Panc1 (cell line): ENCODE results near the gene KCNMA1. TPM values are rescaled to one million over a fixed set of nuclear protein-coding genes. Genes with fewer than 3 reads are reported as not detected.

Experiments
- ATAC-seq: fragments of 200-7000 bp; cut with Tn5 transposase; 2 replicates; pipeline ENCODE4 v1.9.1; 2020; ENCODE audit warnings: mild to moderate bottlenecking, moderate library complexity
- BruUV-seq: library from RNA; stranded (reverse); fragments of 400-500 nt; replicated peaks from 2 replicates; lab custom pipeline; 2021; lab: Mats Ljungman, UMichigan
- CTCF ChIA-PET: fragments of 300-600 bp; sonication (Branson Sonifier 250); formaldehyde crosslinking; loops from one replicate; lab custom pipeline; 2022; ENCODE audit warnings: antibody characterized with exemption; lab: Charles Lee
- POLR2A ChIA-PET: fragments of 300-600 bp; sonication (Branson Sonifier 250); formaldehyde crosslinking; loops from one replicate; lab custom pipeline; 2022; ENCODE audit warnings: antibody characterized with exemption; lab: Charles Lee
- DNase-seq: peaks from one replicate; pipeline ENCODE4 v3.0.0-alpha.2; 2010; ENCODE audit warnings: low read depth, low spot score
- H3K27ac ChIP-seq: 2 replicates; pipeline ENCODE4 v1.5.1; 2011; ENCODE audit warnings: mild to moderate bottlenecking, low read length, inconsistent platforms
- H3K27me3 ChIP-seq: fragments of 200-500 bp; sonication (Bioruptor generic); 2 replicates; pipeline ENCODE4 v1.6.0; 2014; ENCODE audit warnings: low read length, inconsistent platforms; ENCODE audit not compliant: control insufficient read depth, insufficient read depth
- H3K36me3 ChIP-seq: fragments of 200-500 bp; sonication (Bioruptor generic); 2 replicates; pipeline ENCODE4 v1.5.1; 2014; ENCODE audit warnings: inconsistent platforms, mild to moderate bottlenecking, low read length, moderate library complexity; ENCODE audit not compliant: control insufficient read depth, insufficient read depth
- H3K4me1 ChIP-seq: 2 replicates; pipeline ENCODE4 v1.5.1; 2011; ENCODE audit warnings: inconsistent platforms, mild to moderate bottlenecking, low read length, moderate library complexity; ENCODE audit not compliant: control insufficient read depth, insufficient read depth
- H3K4me3 ChIP-seq, 2 experiments: 2 replicates each; pipeline ENCODE4 v1.5.1; 2011 to 2012; ENCODE audit warnings: low read depth in 2 of 2, low read length in 2 of 2, mild to moderate bottlenecking in 2 of 2, inconsistent platforms in 1 of 2, moderate library complexity in 1 of 2
- H3K9me3 ChIP-seq: fragments of 200-500 bp; sonication (Bioruptor generic); 2 replicates; pipeline ENCODE4 v1.5.1; 2014; ENCODE audit warnings: low read depth, mild to moderate bottlenecking, inconsistent platforms, low read length, moderate library complexity; ENCODE audit not compliant: control insufficient read depth, insufficient read depth
- POLR2AphosphoS5 ChIP-seq: IDR thresholded peaks from 2 replicates; pipeline ENCODE4 v1.6.1; 2012; ENCODE audit warnings: mild to moderate bottlenecking, low read depth, low read length, moderate library complexity
- REST ChIP-seq, 2 experiments: IDR thresholded peaks; 2 replicates each; pipeline ENCODE4 v1.6.1; 2011 to 2012; ENCODE audit warnings: low read depth in 2 of 2, control low read depth in 1 of 2, low read length in 1 of 2, mild to moderate bottlenecking in 1 of 2, moderate library complexity in 1 of 2; ENCODE audit not compliant: insufficient read depth in 1 of 2
- SIN3A ChIP-seq: IDR thresholded peaks from 2 replicates; pipeline ENCODE4 v1.6.1; 2012; ENCODE audit warnings: low read depth, mild to moderate bottlenecking, low read length, moderate library complexity, borderline replicate concordance; ENCODE audit not compliant: insufficient read depth
- TCF7L2 ChIP-seq: IDR thresholded peaks from 2 replicates; pipeline ENCODE4 v1.6.1; 2011; ENCODE audit warnings: mild to moderate bottlenecking, low read depth, low read length, inconsistent platforms
- in situ Hi-C: cut with HindIII; loops from 2 replicates; pipeline ENCODE4 v1.10.0; 2016; ENCODE audit warnings: low sequenced_read_pairs, low pct_unique_long_range_greater_than_20kb
- intact Hi-C: fragments of 100-400 bp; cut with micrococcal nuclease; formaldehyde crosslinking; loops from one replicate; pipeline ENCODE4 v1.10.0; 2022; ENCODE audit not compliant: unreplicated experiment
- total RNA-seq: library from RNA; stranded (reverse); gene quantifications from one replicate; pipeline ENCODE4 v1.2.1, GENCODE V29; 2021; ENCODE audit not compliant: unreplicated experiment
- TF ChIP-seq, protein P1 (sequence below): fragments of 450-650 bp; IDR thresholded peaks from 2 replicates; pipeline ENCODE4 v1.5.1; 2017; ENCODE audit warnings: mild to moderate bottlenecking

The KCNMA1 gene
- total RNA-seq, 1 experiment from 2014 or later = 91.9 TPM

- ChIA-PET POLR2A (no interaction called here), CTCF (no interaction called here)
- Histone ChIP-seq H3K4me3 (no peak overlapping the region), H3K36me3 (no peaks in the 10 kb centered on the region), H3K4me1 (peaks cover 71% of the 10 kb centered on the region), H3K27ac (peak overlapping the region; percentile 36; the same call in 1 of the 2 replicates), H3K27me3 (no peaks in the 10 kb centered on the region), H3K9me3 (no peaks in the 10 kb centered on the region)
- in situ Hi-C loops (no loop called here), intact Hi-C loops (no loop called here)
- ATAC-seq = no peak
- no TSS peak for BruUV-seq
- TF ChIP-seq POLR2AphosphoS5 (no peak), SIN3A (no peak), REST (IDR thresholded peaks at IDR 0.05; ENCODE audit: insufficient read depth in 1 of 2, low read depth in 2 of 2, low read length in 1 of 2) (no peak), TCF7L2 (no peak)
- TF ChIP-seq, protein P1, sequence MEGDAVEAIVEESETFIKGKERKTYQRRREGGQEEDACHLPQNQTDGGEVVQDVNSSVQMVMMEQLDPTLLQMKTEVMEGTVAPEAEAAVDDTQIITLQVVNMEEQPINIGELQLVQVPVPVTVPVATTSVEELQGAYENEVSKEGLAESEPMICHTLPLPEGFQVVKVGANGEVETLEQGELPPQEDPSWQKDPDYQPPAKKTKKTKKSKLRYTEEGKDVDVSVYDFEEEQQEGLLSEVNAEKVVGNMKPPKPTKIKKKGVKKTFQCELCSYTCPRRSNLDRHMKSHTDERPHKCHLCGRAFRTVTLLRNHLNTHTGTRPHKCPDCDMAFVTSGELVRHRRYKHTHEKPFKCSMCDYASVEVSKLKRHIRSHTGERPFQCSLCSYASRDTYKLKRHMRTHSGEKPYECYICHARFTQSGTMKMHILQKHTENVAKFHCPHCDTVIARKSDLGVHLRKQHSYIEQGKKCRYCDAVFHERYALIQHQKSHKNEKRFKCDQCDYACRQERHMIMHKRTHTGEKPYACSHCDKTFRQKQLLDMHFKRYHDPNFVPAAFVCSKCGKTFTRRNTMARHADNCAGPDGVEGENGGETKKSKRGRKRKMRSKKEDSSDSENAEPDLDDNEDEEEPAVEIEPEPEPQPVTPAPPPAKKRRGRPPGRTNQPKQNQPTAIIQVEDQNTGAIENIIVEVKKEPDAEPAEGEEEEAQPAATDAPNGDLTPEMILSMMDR = no peak
- DNase-seq = no peak
These were observed 73.9 kb downstream of the KCNMA1 start for GRCh38 chr10:77563638-77564270.

- no peak for TF ChIP-seq POLR2AphosphoS5
- no peak for TF ChIP-seq REST (IDR thresholded peaks at IDR 0.05; ENCODE audit: insufficient read depth in 1 of 2, low read depth in 2 of 2, low read length in 1 of 2)
- TF ChIP-seq, protein P1 = no peak
- TF ChIP-seq SIN3A = no peak
- TF ChIP-seq TCF7L2 = no peak
- H3K36me3 ChIP-seq = no peaks in the 10 kb centered on the region
- intact Hi-C loops (no loop called here), in situ Hi-C loops (no loop called here)
- ChIA-PET POLR2A (interaction anchor here (0.7 kb wide), 1 partner anchor 269 kb away, joined by 4 read pairs; no protein-coding TSS in a partner anchor), CTCF (interaction anchor here (0.6 kb wide), 1 partner anchor 32 kb away, joined by 3 read pairs; no protein-coding TSS in a partner anchor)
- H3K9me3 ChIP-seq = no peaks in the 10 kb centered on the region
- ATAC-seq (no peak), DNase-seq (no peak)
- no peak overlapping the region for H3K4me3 ChIP-seq
- BruUV-seq = no TSS peak
- peak overlapping the region; percentile 44 for H3K27ac ChIP-seq
- no peaks in the 10 kb centered on the region for H3K27me3 ChIP-seq
- peaks cover 75% of the 10 kb centered on the region for H3K4me1 ChIP-seq
These were observed 74.9 kb downstream of the KCNMA1 start for GRCh38 chr10:77562742-77563141.
